Measurements from ENCODE around the gene ATP11B.

GRCh38 chr3:182962166-182962565 is 168.9 kb downstream of the ATP11B start:
- TF ChIP-seq, protein P1, sequence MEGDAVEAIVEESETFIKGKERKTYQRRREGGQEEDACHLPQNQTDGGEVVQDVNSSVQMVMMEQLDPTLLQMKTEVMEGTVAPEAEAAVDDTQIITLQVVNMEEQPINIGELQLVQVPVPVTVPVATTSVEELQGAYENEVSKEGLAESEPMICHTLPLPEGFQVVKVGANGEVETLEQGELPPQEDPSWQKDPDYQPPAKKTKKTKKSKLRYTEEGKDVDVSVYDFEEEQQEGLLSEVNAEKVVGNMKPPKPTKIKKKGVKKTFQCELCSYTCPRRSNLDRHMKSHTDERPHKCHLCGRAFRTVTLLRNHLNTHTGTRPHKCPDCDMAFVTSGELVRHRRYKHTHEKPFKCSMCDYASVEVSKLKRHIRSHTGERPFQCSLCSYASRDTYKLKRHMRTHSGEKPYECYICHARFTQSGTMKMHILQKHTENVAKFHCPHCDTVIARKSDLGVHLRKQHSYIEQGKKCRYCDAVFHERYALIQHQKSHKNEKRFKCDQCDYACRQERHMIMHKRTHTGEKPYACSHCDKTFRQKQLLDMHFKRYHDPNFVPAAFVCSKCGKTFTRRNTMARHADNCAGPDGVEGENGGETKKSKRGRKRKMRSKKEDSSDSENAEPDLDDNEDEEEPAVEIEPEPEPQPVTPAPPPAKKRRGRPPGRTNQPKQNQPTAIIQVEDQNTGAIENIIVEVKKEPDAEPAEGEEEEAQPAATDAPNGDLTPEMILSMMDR (IDR thresholded peaks at IDR 0.05), result no peak
- TF ChIP-seq POLR2A (IDR thresholded peaks at IDR 0.05) (no peak), EP300 (IDR thresholded peaks at IDR 0.05) (peak in 1 of 2 donors; percentile 31)

Data from tibial nerve (tissue), 4 donors.